Endothelial cell of umbilical vein (primary cell): ENCODE measurements around the gene NR6A1. TPM values are rescaled to one million over a fixed set of nuclear protein-coding genes. Genes with fewer than 3 reads are reported as not detected.

Experiments used
- BruUV-seq: library from RNA; stranded (reverse); fragments of 400-500 nt; replicated peaks from 2 replicates; lab custom pipeline; 2021; lab: Mats Ljungman, UMichigan
- CTCF ChIA-PET: fragments of 300-600, 350-600 bp; sonication (Branson Sonifier 250); formaldehyde crosslinking; loops from one replicate; lab custom pipeline; 2021; ENCODE audit warnings: antibody characterized with exemption, inconsistent platforms; lab: Charles Lee
- POLR2A ChIA-PET: fragments of 300-600, 350-600 bp; sonication (Branson Sonifier 250); formaldehyde crosslinking; loops from one replicate; lab custom pipeline; 2021; ENCODE audit warnings: antibody characterized with exemption, inconsistent platforms; lab: Charles Lee
- DNase-seq: peaks from one replicate; pipeline ENCODE4 v3.0.0-alpha.2; 2011; ENCODE audit warnings: low read depth, low spot score
- FAIRE-seq: peaks from 2 replicates; lab custom pipeline; 2011; peaks lifted over from hg19 to GRCh38; lab: Jason Lieb, UNC
- H2AFZ ChIP-seq: 2 replicates; pipeline ENCODE4 v1.6.0; 2012; ENCODE audit warnings: low read depth, low read length, control low read depth, inconsistent platforms
- H3K27ac ChIP-seq: 2 replicates; pipeline ENCODE4 v1.5.1; 2011; ENCODE audit warnings: low read depth, mild to moderate bottlenecking, control low read depth, low read length, moderate library complexity; ENCODE audit not compliant: insufficient read depth
- H3K27me3 ChIP-seq, 2 experiments: 2 replicates each; pipeline versions ENCODE4 v1.6.0 to v1.6.1; 2011; ENCODE audit warnings: low read length in 2 of 2, mixed read lengths in 1 of 2; ENCODE audit not compliant: control insufficient read depth in 2 of 2, insufficient read depth in 2 of 2
- H3K36me3 ChIP-seq, 2 experiments: 2 replicates in 1 of 2; 3 replicates in 1 of 2; pipeline ENCODE4 v1.5.1; 2011; ENCODE audit warnings: low read length in 2 of 2, mild to moderate bottlenecking in 1 of 2, moderate library complexity in 1 of 2; ENCODE audit not compliant: control insufficient read depth in 2 of 2, insufficient read depth in 2 of 2; ENCODE audit errors: extremely low read depth in 1 of 2
- H3K4me1 ChIP-seq: 3 replicates; pipeline ENCODE4 v1.5.1; 2011; ENCODE audit warnings: mild to moderate bottlenecking, low read length; ENCODE audit not compliant: control insufficient read depth, insufficient read depth; ENCODE audit errors: extremely low read depth
- H3K4me2 ChIP-seq: 2 replicates; pipeline ENCODE4 v1.6.1; 2011; ENCODE audit warnings: low read length, control low read depth, mixed read lengths; ENCODE audit not compliant: insufficient read depth
- H3K4me3 ChIP-seq, 3 experiments: fragments of 200-600 bp in 1 of 3; sonication (generic), shearing (Covaris generic) in 1 of 3; replicated peaks in 1 of 3; 2 replicates each; pipeline ENCODE4 v1.5.1; 2011 to 2016; ENCODE audit warnings: control low read depth in 3 of 3, low read length in 3 of 3, mild to moderate bottlenecking in 2 of 3, inconsistent platforms in 1 of 3, low read depth in 1 of 3, moderate library complexity in 1 of 3; ENCODE audit not compliant: insufficient read depth in 1 of 3
- H3K79me2 ChIP-seq: 2 replicates; pipeline ENCODE4 v1.6.0; 2012; ENCODE audit warnings: low read length, inconsistent platforms; ENCODE audit not compliant: control insufficient read depth, insufficient read depth
- H3K9ac ChIP-seq: replicated peaks from 2 replicates; pipeline ENCODE3; 2011; ENCODE audit warnings: low read length, control low read depth; ENCODE audit not compliant: insufficient read depth; ENCODE audit errors: extremely low read depth
- H3K9me1 ChIP-seq: replicated peaks from 3 replicates; pipeline ENCODE4 v1.6.0; 2011; ENCODE audit warnings: mild to moderate bottlenecking, low read length; ENCODE audit not compliant: control insufficient read depth, insufficient read depth; ENCODE audit errors: extremely low read depth
- H3K9me3 ChIP-seq: replicated peaks from 2 replicates; pipeline ENCODE4 v1.5.1; 2012; ENCODE audit warnings: low read length, inconsistent platforms; ENCODE audit not compliant: control insufficient read depth, insufficient read depth
- H4K20me1 ChIP-seq: replicated peaks from 2 replicates; pipeline ENCODE3; 2011; ENCODE audit warnings: mild to moderate bottlenecking, low read length; ENCODE audit not compliant: control insufficient read depth, insufficient read depth; ENCODE audit errors: extremely low read depth
- EZH2 ChIP-seq: IDR thresholded peaks from 2 replicates; pipeline ENCODE4 v1.6.1; 2012; ENCODE audit warnings: borderline replicate concordance, low read depth, mild to moderate bottlenecking, moderate library complexity, low read length, inconsistent platforms; ENCODE audit not compliant: severe bottlenecking
- FOS ChIP-seq: IDR thresholded peaks from 2 replicates; pipeline ENCODE4 v1.6.1; 2011; ENCODE audit warnings: mild to moderate bottlenecking, low read length, moderate library complexity, borderline replicate concordance; ENCODE audit not compliant: insufficient read depth
- GATA2 ChIP-seq: IDR thresholded peaks from 2 replicates; pipeline ENCODE4 v1.7.0; 2011; ENCODE audit warnings: low read depth, mild to moderate bottlenecking, moderate library complexity, mixed read lengths, low read length; ENCODE audit not compliant: insufficient read length, insufficient read depth
- JUN ChIP-seq: IDR thresholded peaks from 2 replicates; pipeline ENCODE4 v1.6.1; 2011; ENCODE audit warnings: borderline replicate concordance, low read depth; ENCODE audit not compliant: insufficient read length, insufficient read depth
- MYC ChIP-seq: IDR thresholded peaks from one replicate; pipeline ENCODE4 v1.6.1; 2011; ENCODE audit warnings: mild to moderate bottlenecking, low read depth, low read length
- POLR2A ChIP-seq: IDR thresholded peaks from 2 replicates; pipeline ENCODE4 v1.6.1; 2012; ENCODE audit warnings: low read depth, mild to moderate bottlenecking, control low read depth, low read length
- POLR2AphosphoS5 ChIP-seq: IDR thresholded peaks from 2 replicates; pipeline ENCODE4 v1.6.1; 2012; ENCODE audit warnings: low read depth, mild to moderate bottlenecking, control low read depth, low read length, moderate library complexity; ENCODE audit not compliant: insufficient read depth
- dilution Hi-C: fragments of 300-500 bp; cut with MboI; formaldehyde crosslinking; loops from one replicate; pipeline ENCODE4 v1.15.0; 2019; ENCODE audit warnings: low sequenced_read_pairs; ENCODE audit not compliant: extremely low pct_ligation_motif_present
- intact Hi-C: fragments of 100-400 bp; cut with micrococcal nuclease; formaldehyde crosslinking; loops from one replicate; pipeline ENCODE4 v1.10.0; 2022
- polyA plus RNA-seq, 4 experiments: library from polyadenylated mRNA; depleted of rRNA in 3 of 4; stranded (reverse) in 3 of 4; unstranded in 1 of 4; fragments of >200 nt; gene quantifications; 2 replicates each; pipeline versions ENCODE4 v1.2.1 to v1.2.3, GENCODE V29; 2011 to 2012; ENCODE audit warnings: missing spikeins in 1 of 4
- total RNA-seq: library from RNA; stranded (reverse); gene quantifications from 2 replicates; pipeline ENCODE4 v1.2.3, GENCODE V29; 2021
- TF ChIP-seq, protein P1 (sequence below), 2 donors: IDR thresholded peaks; 1 replicate in 1 of 2; 2 replicates in 1 of 2; pipeline ENCODE4 v1.5.1; 2011; ENCODE audit warnings: low read length in 2 of 2, mild to moderate bottlenecking in 2 of 2, moderate library complexity in 2 of 2, control low read depth in 1 of 2, inconsistent platforms in 1 of 2, low read depth in 1 of 2; ENCODE audit not compliant: insufficient read depth in 1 of 2; ENCODE audit errors: extremely low read depth in 1 of 2
- TF ChIP-seq, protein P2 (sequence below): IDR thresholded peaks from 2 replicates; pipeline ENCODE4 v1.6.1; 2011; ENCODE audit not compliant: insufficient read depth, insufficient read length

The NR6A1 gene
- total and polyA plus RNA-seq, 2 donors (not counting 3 experiments of a cell fraction or from before 2014, with no cell fraction given) = 0.17 to 1.2 TPM

DNA sequence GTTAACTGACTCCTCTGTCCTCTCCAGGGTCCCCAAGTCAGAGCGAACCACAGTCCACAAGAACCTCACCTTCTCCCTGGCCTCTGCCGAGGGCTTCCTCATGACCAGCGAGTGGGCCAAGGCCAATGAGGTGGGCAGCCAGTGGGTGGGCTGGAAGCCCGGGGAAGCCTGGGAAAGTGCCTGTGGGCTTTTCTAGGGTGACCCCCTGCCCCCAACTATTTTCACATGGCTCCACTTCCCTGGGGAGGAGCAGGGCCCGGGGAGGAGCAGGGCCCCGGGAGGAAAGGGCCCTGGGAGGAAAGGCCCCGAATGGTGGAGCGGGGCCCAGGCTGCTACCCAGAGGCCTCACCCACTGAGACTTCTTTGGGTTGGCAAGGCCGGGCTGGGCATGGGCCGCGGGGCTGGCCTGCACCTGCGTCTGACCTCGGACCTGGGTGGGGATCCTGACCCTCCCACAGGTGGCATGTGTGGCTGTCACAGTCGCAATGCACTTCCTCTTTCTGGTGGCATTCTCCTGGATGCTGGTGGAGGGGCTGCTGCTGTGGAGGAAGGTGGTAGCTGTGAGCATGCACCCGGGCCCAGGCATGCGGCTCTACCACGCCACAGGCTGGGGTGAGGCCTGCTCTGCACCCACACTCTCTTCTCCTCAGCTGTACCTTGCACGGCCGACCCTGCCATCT lies 302.9 kb downstream of the NR6A1 start:
- CTCF ChIA-PET = no interaction called here
- no peaks in the 10 kb centered on the region for H4K20me1 ChIP-seq
- FAIRE-seq (no peak), DNase-seq (no peak)
- H3K9me1 ChIP-seq = no peaks in the 10 kb centered on the region
- BruUV-seq = no TSS peak
- no peak overlapping the region for H2AFZ ChIP-seq
- no peaks in the 10 kb centered on the region for H3K9me3 ChIP-seq
- H3K27me3 ChIP-seq = peaks cover 0 to 8% of the 10 kb centered on the region in 2 experiments
- dilution Hi-C loops (no loop called here), intact Hi-C loops (no loop called here)
- no peak overlapping the region for H3K4me3 ChIP-seq
- no peaks in the 10 kb centered on the region for H3K79me2 ChIP-seq
- no peak overlapping the region for H3K27ac ChIP-seq
- no peak overlapping the region for H3K9ac ChIP-seq
- H3K36me3 ChIP-seq = no peaks in the 10 kb centered on the region
- no peak overlapping the region for H3K4me2 ChIP-seq
- TF ChIP-seq POLR2AphosphoS5 (no peak), FOS (no peak), EZH2 (no peak), POLR2A (no peak), JUN (no peak), MYC (no peak), GATA2 (no peak)
- TF ChIP-seq, protein P1, sequence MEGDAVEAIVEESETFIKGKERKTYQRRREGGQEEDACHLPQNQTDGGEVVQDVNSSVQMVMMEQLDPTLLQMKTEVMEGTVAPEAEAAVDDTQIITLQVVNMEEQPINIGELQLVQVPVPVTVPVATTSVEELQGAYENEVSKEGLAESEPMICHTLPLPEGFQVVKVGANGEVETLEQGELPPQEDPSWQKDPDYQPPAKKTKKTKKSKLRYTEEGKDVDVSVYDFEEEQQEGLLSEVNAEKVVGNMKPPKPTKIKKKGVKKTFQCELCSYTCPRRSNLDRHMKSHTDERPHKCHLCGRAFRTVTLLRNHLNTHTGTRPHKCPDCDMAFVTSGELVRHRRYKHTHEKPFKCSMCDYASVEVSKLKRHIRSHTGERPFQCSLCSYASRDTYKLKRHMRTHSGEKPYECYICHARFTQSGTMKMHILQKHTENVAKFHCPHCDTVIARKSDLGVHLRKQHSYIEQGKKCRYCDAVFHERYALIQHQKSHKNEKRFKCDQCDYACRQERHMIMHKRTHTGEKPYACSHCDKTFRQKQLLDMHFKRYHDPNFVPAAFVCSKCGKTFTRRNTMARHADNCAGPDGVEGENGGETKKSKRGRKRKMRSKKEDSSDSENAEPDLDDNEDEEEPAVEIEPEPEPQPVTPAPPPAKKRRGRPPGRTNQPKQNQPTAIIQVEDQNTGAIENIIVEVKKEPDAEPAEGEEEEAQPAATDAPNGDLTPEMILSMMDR (IDR thresholded peaks at IDR 0.05; ENCODE audit: extremely low read depth in 1 of 2, insufficient read depth in 1 of 2, low read depth in 1 of 2, low read length in 2 of 2) = no peak
- TF ChIP-seq, protein P2, sequence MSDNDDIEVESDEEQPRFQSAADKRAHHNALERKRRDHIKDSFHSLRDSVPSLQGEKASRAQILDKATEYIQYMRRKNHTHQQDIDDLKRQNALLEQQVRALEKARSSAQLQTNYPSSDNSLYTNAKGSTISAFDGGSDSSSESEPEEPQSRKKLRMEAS = no peak
- POLR2A ChIA-PET = no interaction called here
- H3K4me1 ChIP-seq = no peaks in the 10 kb centered on the region
